Measurements from ENCODE around the gene RPS21. TPM values are rescaled to one million over a fixed set of nuclear protein-coding genes. Genes with fewer than 3 reads are reported as not detected.

The RPS21 gene
- total and polyA plus RNA-seq, 2 of the 13 experiments (the other 11 are each of a cell fraction or from before 2014, with no cell fraction given): 2,647 to 11,063 TPM

DNA sequence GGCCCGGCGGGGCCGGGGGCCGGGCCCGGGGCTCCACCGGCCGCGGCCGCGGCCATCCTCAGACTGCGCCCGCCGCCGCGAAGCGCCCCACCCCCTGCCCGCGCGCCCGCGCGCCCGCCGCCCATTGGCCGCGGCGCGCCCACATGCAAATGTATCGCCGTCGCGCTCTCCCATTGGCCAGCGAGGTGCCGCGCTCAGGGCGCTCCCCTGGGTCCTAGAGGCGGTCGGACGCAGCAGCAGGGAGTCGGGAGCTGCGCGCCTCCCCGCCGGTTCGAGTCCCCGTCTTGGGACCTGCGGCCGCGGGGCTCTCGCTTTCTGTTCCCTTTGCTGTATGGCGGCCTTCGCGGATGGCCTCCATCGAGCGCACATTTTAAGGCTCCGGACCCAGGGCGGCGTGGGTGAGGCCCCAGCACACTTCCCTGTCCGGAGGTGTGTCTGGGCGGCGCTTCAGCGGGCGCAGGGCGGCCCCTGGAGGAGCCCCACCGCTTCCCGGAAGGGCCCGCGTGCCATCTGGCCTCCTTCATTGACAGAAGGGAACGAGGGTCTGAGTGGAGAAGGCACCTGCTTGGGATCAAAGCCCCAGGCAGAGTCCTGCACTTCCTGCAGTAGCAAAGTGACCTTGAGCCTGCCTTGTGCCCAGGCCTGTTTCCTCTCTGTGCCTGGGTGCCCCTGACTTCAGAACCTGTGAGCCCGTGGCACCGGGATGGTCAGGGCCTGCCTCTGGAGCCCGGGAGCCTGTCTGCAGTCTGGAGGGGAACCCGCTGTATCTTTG, 20.5 kb downstream of the RPS21 start, which contains the start of gene CABLES2 (continued):
- TF ChIP-seq, protein P1, sequence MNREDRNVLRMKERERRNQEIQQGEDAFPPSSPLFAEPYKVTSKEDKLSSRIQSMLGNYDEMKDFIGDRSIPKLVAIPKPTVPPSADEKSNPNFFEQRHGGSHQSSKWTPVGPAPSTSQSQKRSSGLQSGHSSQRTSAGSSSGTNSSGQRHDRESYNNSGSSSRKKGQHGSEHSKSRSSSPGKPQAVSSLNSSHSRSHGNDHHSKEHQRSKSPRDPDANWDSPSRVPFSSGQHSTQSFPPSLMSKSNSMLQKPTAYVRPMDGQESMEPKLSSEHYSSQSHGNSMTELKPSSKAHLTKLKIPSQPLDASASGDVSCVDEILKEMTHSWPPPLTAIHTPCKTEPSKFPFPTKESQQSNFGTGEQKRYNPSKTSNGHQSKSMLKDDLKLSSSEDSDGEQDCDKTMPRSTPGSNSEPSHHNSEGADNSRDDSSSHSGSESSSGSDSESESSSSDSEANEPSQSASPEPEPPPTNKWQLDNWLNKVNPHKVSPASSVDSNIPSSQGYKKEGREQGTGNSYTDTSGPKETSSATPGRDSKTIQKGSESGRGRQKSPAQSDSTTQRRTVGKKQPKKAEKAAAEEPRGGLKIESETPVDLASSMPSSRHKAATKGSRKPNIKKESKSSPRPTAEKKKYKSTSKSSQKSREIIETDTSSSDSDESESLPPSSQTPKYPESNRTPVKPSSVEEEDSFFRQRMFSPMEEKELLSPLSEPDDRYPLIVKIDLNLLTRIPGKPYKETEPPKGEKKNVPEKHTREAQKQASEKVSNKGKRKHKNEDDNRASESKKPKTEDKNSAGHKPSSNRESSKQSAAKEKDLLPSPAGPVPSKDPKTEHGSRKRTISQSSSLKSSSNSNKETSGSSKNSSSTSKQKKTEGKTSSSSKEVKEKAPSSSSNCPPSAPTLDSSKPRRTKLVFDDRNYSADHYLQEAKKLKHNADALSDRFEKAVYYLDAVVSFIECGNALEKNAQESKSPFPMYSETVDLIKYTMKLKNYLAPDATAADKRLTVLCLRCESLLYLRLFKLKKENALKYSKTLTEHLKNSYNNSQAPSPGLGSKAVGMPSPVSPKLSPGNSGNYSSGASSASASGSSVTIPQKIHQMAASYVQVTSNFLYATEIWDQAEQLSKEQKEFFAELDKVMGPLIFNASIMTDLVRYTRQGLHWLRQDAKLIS (CRISPR knock-in tag; IDR thresholded peaks at IDR 0.05): no peak
- peak; percentile 81; the same call in 1 of the 2 replicates for TF ChIP-seq TSC22D2 (CRISPR knock-in tag; IDR thresholded peaks at IDR 0.05; ENCODE audit: borderline replicate concordance)
- peak; percentile 72 for TF ChIP-seq JUN (CRISPR knock-in tag; IDR thresholded peaks at IDR 0.05)
- TF ChIP-seq ZFP41 (CRISPR knock-in tag; IDR thresholded peaks at IDR 0.05; ENCODE audit: borderline replicate concordance): peak; percentile 82
- TF ChIP-seq ZNF562 (CRISPR knock-in tag; IDR thresholded peaks at IDR 0.05; ENCODE audit: borderline replicate concordance): no peak
- TF ChIP-seq SMAD3 (CRISPR knock-in tag; IDR thresholded peaks at IDR 0.05): peak; percentile 83
- TF ChIP-seq FOXA3 (CRISPR knock-in tag; IDR thresholded peaks at IDR 0.05): peak; percentile 64
- TF ChIP-seq, protein P2, sequence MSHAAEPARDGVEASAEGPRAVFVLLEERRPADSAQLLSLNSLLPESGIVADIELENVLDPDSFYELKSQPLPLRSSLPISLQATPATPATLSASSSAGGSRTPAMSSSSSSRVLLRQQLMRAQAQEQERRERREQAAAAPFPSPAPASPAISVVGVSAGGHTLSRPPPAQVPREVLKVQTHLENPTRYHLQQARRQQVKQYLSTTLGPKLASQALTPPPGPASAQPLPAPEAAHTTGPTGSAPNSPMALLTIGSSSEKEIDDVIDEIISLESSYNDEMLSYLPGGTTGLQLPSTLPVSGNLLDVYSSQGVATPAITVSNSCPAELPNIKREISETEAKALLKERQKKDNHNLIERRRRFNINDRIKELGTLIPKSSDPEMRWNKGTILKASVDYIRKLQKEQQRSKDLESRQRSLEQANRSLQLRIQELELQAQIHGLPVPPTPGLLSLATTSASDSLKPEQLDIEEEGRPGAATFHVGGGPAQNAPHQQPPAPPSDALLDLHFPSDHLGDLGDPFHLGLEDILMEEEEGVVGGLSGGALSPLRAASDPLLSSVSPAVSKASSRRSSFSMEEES (CRISPR knock-in tag; IDR thresholded peaks at IDR 0.05): peak; percentile 56; the same call in 1 of the 2 replicates
- TF ChIP-seq, protein P3, sequence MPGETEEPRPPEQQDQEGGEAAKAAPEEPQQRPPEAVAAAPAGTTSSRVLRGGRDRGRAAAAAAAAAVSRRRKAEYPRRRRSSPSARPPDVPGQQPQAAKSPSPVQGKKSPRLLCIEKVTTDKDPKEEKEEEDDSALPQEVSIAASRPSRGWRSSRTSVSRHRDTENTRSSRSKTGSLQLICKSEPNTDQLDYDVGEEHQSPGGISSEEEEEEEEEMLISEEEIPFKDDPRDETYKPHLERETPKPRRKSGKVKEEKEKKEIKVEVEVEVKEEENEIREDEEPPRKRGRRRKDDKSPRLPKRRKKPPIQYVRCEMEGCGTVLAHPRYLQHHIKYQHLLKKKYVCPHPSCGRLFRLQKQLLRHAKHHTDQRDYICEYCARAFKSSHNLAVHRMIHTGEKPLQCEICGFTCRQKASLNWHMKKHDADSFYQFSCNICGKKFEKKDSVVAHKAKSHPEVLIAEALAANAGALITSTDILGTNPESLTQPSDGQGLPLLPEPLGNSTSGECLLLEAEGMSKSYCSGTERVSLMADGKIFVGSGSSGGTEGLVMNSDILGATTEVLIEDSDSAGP (CRISPR knock-in tag; IDR thresholded peaks at IDR 0.05; ENCODE audit: borderline replicate concordance): peak; percentile 83
- TF ChIP-seq ZNF674 (CRISPR knock-in tag; IDR thresholded peaks at IDR 0.05; ENCODE audit: low read depth): peak; percentile 91; the same call in 1 of the 2 replicates
- no peak for TF ChIP-seq GTF2F1 (IDR thresholded peaks at IDR 0.05; ENCODE audit: low read length)
- no peak for TF ChIP-seq HMGA1 (CRISPR knock-in tag; conservative IDR thresholded peaks at IDR 0.05)
- TF ChIP-seq, protein P4, sequence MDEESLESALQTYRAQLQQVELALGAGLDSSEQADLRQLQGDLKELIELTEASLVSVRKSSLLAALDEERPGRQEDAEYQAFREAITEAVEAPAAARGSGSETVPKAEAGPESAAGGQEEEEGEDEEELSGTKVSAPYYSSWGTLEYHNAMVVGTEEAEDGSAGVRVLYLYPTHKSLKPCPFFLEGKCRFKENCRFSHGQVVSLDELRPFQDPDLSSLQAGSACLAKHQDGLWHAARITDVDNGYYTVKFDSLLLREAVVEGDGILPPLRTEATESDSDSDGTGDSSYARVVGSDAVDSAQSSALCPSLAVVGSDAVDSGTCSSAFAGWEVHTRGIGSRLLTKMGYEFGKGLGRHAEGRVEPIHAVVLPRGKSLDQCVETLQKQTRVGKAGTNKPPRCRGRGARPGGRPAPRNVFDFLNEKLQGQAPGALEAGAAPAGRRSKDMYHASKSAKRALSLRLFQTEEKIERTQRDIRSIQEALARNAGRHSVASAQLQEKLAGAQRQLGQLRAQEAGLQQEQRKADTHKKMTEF (CRISPR knock-in tag; IDR thresholded peaks at IDR 0.05): peak; percentile 94
- peak; percentile 87 for TF ChIP-seq ZNF549 (CRISPR knock-in tag; IDR thresholded peaks at IDR 0.05)
- TF ChIP-seq ZNF33A (CRISPR knock-in tag; IDR thresholded peaks at IDR 0.05; ENCODE audit: borderline replicate concordance): peak; percentile 85; the same call in 1 of the 2 replicates
- TF ChIP-seq, protein P5, sequence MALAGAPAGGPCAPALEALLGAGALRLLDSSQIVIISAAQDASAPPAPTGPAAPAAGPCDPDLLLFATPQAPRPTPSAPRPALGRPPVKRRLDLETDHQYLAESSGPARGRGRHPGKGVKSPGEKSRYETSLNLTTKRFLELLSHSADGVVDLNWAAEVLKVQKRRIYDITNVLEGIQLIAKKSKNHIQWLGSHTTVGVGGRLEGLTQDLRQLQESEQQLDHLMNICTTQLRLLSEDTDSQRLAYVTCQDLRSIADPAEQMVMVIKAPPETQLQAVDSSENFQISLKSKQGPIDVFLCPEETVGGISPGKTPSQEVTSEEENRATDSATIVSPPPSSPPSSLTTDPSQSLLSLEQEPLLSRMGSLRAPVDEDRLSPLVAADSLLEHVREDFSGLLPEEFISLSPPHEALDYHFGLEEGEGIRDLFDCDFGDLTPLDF (CRISPR knock-in tag; IDR thresholded peaks at IDR 0.05): peak; percentile 95
- no peak for TF ChIP-seq SRSF1 (optimal IDR thresholded peaks at IDR 0.05; ENCODE audit: low read depth, low read length)
- TF ChIP-seq, protein P6, sequence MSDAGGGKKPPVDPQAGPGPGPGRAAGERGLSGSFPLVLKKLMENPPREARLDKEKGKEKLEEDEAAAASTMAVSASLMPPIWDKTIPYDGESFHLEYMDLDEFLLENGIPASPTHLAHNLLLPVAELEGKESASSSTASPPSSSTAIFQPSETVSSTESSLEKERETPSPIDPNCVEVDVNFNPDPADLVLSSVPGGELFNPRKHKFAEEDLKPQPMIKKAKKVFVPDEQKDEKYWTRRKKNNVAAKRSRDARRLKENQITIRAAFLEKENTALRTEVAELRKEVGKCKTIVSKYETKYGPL (CRISPR knock-in tag; IDR thresholded peaks at IDR 0.05): peak; percentile 78; the same call in 1 of the 2 replicates

All from HepG2 (cell line).